Hepatocyte (in vitro differentiated cells): ENCODE data around the gene HOXA5. TPM values are rescaled to one million over a fixed set of nuclear protein-coding genes. Genes with fewer than 3 reads are reported as not detected.

ENCODE experiments used
- DNase-seq: peaks from one replicate; pipeline ENCODE4 v3.0.0-alpha.2; 2016; ENCODE audit warnings: low spot score
- H2AFZ ChIP-seq: fragments of 200-600 bp; sonication (generic); 2 replicates; pipeline ENCODE4 v1.6.0; 2016; ENCODE audit warnings: antibody characterized with exemption, mild to moderate bottlenecking
- H3K27ac ChIP-seq: fragments of 200-600 bp; sonication (generic); 2 replicates; pipeline ENCODE4 v1.5.1; 2016; ENCODE audit warnings: mild to moderate bottlenecking
- H3K27me3 ChIP-seq: fragments of 200-600 bp; sonication (generic); 2 replicates; pipeline ENCODE4 v1.6.1; 2016
- H3K36me3 ChIP-seq: fragments of 200-600 bp; sonication (generic); replicated peaks from 2 replicates; pipeline ENCODE4 v1.5.1; 2016; ENCODE audit warnings: low read depth; ENCODE audit not compliant: insufficient read depth
- H3K4me1 ChIP-seq: fragments of 200-600 bp; sonication (generic); 2 replicates; pipeline ENCODE4 v1.5.1; 2016; ENCODE audit warnings: mild to moderate bottlenecking, moderate library complexity; ENCODE audit not compliant: insufficient read depth
- H3K4me2 ChIP-seq: fragments of 200-600 bp; sonication (generic); 2 replicates; pipeline ENCODE4 v1.6.0; 2016
- H3K4me3 ChIP-seq: fragments of 200-600 bp; sonication (generic); 2 replicates; pipeline ENCODE4 v1.5.1; 2016; ENCODE audit warnings: mild to moderate bottlenecking
- H3K79me2 ChIP-seq: fragments of 200-600 bp; sonication (generic); 2 replicates; pipeline ENCODE4 v1.6.0; 2017; ENCODE audit warnings: mild to moderate bottlenecking
- H3K9me2 ChIP-seq: fragments of 200-600 bp; sonication (generic); replicated peaks from 2 replicates; pipeline ENCODE4 v1.6.0; 2017; ENCODE audit warnings: mild to moderate bottlenecking; ENCODE audit not compliant: insufficient read depth
- H3K9me3 ChIP-seq: fragments of 200-600 bp; sonication (generic); 2 replicates; pipeline ENCODE4 v1.5.1; 2016; ENCODE audit warnings: low read depth, mild to moderate bottlenecking
- H4K20me1 ChIP-seq: fragments of 200-600 bp; sonication (generic); 2 replicates; pipeline ENCODE4 v1.6.0; 2016; ENCODE audit warnings: mild to moderate bottlenecking; ENCODE audit not compliant: insufficient read depth, poor library complexity, severe bottlenecking
- EZH2 ChIP-seq: fragments of 200-600 bp; sonication (generic); IDR thresholded peaks from 2 replicates; pipeline ENCODE4 v1.6.1; 2016; ENCODE audit warnings: antibody characterized with exemption, mild to moderate bottlenecking, borderline replicate concordance
- EZH2phosphoT487 ChIP-seq: fragments of 200-600 bp; sonication (generic); IDR thresholded peaks from one replicate; pipeline ENCODE4 v1.6.1; 2018; ENCODE audit warnings: antibody characterized with exemption, mild to moderate bottlenecking, low read depth, moderate library complexity; ENCODE audit not compliant: unreplicated experiment, severe bottlenecking
- WGBS: methylation state at CpG from one replicate; pipeline ENCODE4 v1.1.6; 2016; ENCODE audit warnings: low lambda C conversion rate; ENCODE audit errors: missing lambda C conversion rate; 5-methylcytosine and 5-hydroxymethylcytosine counted together
- polyA plus RNA-seq: library from polyadenylated mRNA; unstranded; fragments of >200 nt; fragmentation: Nextera tagmentation; extraction: Ambion mirVana; gene quantifications from 2 replicates; pipeline ENCODE4 v1.2.1, GENCODE V29; 2016
- total RNA-seq: library from RNA; depleted of rRNA; stranded (reverse); fragments of >200 nt; gene quantifications from 2 replicates; pipeline ENCODE4 v1.2.3, GENCODE V29; 2014
- TF ChIP-seq, protein P1 (sequence below): fragments of 200-600 bp; sonication (generic); IDR thresholded peaks from 2 replicates; pipeline ENCODE4 v1.5.1; 2016; ENCODE audit warnings: antibody characterized with exemption, mild to moderate bottlenecking; ENCODE audit not compliant: poor library complexity

Gene HOXA5
- total and polyA plus RNA-seq, 2 experiments from 2014 or later, result 0.70 to 0.92 TPM

DNA sequence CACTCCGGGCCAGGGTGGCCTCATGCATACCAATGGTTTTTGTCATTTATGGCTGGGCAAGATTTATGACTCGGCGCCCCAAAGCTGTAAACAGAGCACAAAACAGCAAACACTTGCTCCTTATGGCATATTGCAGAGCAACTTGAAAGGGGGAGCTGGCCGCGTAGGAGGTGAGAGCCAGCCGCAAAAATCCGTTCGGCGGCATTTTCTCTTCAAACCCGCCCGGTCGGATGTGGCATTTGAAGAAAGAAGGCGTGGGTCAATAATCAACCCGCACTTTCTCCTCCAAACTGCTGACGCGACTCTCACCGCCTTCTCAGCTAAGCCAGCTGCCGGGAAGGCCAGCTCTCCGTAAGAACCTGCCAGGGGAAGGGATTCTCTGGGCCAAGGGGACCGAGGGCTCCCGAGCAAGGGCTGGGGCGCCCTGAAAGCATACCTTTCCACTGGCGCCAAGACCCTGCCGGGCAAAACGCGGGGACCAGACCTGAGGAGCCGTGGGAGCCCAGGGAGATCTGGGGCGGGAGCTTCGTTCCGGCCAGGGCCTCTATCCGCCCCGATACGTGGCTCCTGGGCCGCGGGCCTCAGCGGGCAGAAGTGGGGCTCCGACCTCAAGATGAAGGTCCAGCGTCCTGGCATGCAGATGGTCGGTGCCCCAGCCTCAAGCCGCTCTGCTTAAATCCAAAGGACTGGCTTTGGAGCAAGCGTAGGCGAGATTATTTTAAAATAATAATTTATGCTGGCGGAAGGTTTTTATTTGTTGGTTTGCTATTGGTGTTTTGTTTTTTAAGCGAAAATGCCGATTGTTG, 28.1 kb downstream of the HOXA5 start:
- Histone ChIP-seq H2AFZ (no peak overlapping the region), H3K9me2 (no peaks in the 10 kb centered on the region), H3K36me3 (no peaks in the 10 kb centered on the region), H4K20me1 (no peaks in the 10 kb centered on the region), H3K27me3 (peaks cover 64% of the 10 kb centered on the region), H3K4me2 (peak overlapping the region; percentile 91), H3K27ac (peak overlapping the region; percentile 75), H3K79me2 (peaks cover 30% of the 10 kb centered on the region), H3K4me1 (peaks cover 15% of the 10 kb centered on the region), H3K4me3 (peak overlapping the region; percentile 18), H3K9me3 (no peaks in the 10 kb centered on the region)
- TF ChIP-seq EZH2phosphoT487 (no peak), EZH2 (peak; percentile 71)
- TF ChIP-seq, protein P1, sequence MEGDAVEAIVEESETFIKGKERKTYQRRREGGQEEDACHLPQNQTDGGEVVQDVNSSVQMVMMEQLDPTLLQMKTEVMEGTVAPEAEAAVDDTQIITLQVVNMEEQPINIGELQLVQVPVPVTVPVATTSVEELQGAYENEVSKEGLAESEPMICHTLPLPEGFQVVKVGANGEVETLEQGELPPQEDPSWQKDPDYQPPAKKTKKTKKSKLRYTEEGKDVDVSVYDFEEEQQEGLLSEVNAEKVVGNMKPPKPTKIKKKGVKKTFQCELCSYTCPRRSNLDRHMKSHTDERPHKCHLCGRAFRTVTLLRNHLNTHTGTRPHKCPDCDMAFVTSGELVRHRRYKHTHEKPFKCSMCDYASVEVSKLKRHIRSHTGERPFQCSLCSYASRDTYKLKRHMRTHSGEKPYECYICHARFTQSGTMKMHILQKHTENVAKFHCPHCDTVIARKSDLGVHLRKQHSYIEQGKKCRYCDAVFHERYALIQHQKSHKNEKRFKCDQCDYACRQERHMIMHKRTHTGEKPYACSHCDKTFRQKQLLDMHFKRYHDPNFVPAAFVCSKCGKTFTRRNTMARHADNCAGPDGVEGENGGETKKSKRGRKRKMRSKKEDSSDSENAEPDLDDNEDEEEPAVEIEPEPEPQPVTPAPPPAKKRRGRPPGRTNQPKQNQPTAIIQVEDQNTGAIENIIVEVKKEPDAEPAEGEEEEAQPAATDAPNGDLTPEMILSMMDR, result no peak
- peak; percentile 72 for DNase-seq
- WGBS, result 9% methylated on average over 45 of the region's 45 CpGs

DNA sequence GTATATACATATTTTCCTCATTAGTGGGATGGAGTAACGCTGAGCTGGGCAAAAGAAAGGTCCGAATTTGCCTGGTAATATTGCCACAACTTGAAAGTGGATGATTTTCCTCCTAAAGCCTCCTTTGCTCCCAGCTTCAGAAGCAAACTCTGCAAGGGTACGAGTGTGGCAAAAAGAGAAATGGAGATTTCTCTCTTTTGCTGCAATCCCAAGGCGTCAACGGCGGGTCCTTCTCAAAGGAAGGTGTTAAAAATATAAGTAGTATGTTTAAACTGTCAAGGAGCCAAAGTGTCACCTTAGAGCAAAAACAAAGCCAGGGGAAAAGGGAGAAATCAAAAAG, 28.6 kb downstream of the HOXA5 start:
- Histone ChIP-seq H3K9me2 (no peaks in the 10 kb centered on the region), H3K4me2 (peak overlapping the region; percentile 91), H4K20me1 (no peaks in the 10 kb centered on the region), H3K79me2 (peaks cover 30% of the 10 kb centered on the region), H3K4me3 (no peak overlapping the region), H3K27ac (peak overlapping the region; percentile 57), H3K27me3 (peaks cover 67% of the 10 kb centered on the region), H3K4me1 (peaks cover 18% of the 10 kb centered on the region), H3K36me3 (no peaks in the 10 kb centered on the region), H3K9me3 (no peaks in the 10 kb centered on the region), H2AFZ (no peak overlapping the region)
- TF ChIP-seq, protein P1, result no peak
- TF ChIP-seq EZH2phosphoT487 (no peak), EZH2 (no peak)
- WGBS, result 32% methylated on average over 6 of the region's 6 CpGs
- DNase-seq, result no peak

GRCh38 chr7:27113991-27114769, 29.3 kb downstream of the HOXA5 start:
- DNase-seq, result peak; percentile 55
- Histone ChIP-seq H3K36me3 (no peaks in the 10 kb centered on the region), H3K9me2 (no peaks in the 10 kb centered on the region), H4K20me1 (no peaks in the 10 kb centered on the region), H3K4me2 (peak overlapping the region; percentile 91), H3K79me2 (peaks cover 25% of the 10 kb centered on the region), H3K27me3 (peaks cover 73% of the 10 kb centered on the region), H2AFZ (no peak overlapping the region), H3K27ac (peak overlapping the region; percentile 80), H3K9me3 (no peaks in the 10 kb centered on the region), H3K4me1 (peaks cover 18% of the 10 kb centered on the region), H3K4me3 (peak overlapping the region; percentile 5)
- TF ChIP-seq, protein P1, result no peak
- TF ChIP-seq EZH2phosphoT487 (no peak), EZH2 (no peak)
- 11% methylated on average over 8 of the region's 26 CpGs for WGBS
